Measurements from ENCODE around the gene ARHGEF10L. TPM values are rescaled to one million over a fixed set of nuclear protein-coding genes. Genes with fewer than 3 reads are reported as not detected.
"Not testable (repeated sequence)": the region's sequence is repeated elsewhere in the genome, so short reads cannot be mapped to it uniquely, and the experiment has no call there.

Gene ARHGEF10L
- total RNA-seq = 10 to 100 TPM; 30.0 to 61.4 (median 44.7) TPM

- Histone ChIP-seq H3K27me3 (peaks cover 0 to 22% (median 0%) of the 10 kb centered on the region in 4 donors), H3K4me3 (peak within 1 kb of the TSS; percentile 48 to 80 (median 62)), H3K27ac (peak within 1 kb of the TSS; percentile 89 to 96 (median 92)), H3K36me3 (peaks cover 0 to 8% (median 0%) of the 10 kb centered on the region in 3 donors), H3K4me1 (peaks cover 17 to 89% (median 35%) of the 10 kb centered on the region in 3 donors), H3K9me3 (no peaks in the 10 kb centered on the region)
- TF ChIP-seq POLR2A (IDR thresholded peaks at IDR 0.05) (peak in 1 of 4 donors; percentile 21), CTCF (IDR thresholded peaks at IDR 0.05) (no peak)
- intact Hi-C loops (cut with DNase I) = no loop called here
- DNase-seq = no peak
- WGBS, 2 donors = 0% methylated on average over 2 to 10 of the region's 108 CpGs
These were observed at the start of gene ARHGEF10L for GRCh38 chr1:17539477-17540254. ARHGEF10L (plus strand) TSS chr1:17539698; CDS start chr1:17580596, 40,898 bp downstream.

GRCh38 chr1:17489768-17490417, 49.6 kb upstream of the ARHGEF10L start:
- 86 to 91% methylated on average over 14 to 16 of the region's 16 CpGs for WGBS, 2 donors
- H3K4me3 ChIP-seq, H3K9me3 ChIP-seq, H3K27me3 ChIP-seq, H3K36me3 ChIP-seq, DNase-seq: not testable (repeated sequence)
- intact Hi-C loops (cut with DNase I) = loop anchor here (5.0 kb wide), 1 partner anchor 63 kb away; no protein-coding TSS in a partner anchor
- Histone ChIP-seq H3K4me1 (peaks cover 0 to 37% (median 4%) of the 10 kb centered on the region in 3 donors), H3K27ac (peak overlapping the region in 1 of 4 donors; percentile 28)

GRCh38 chr1:17490667-17491066, 48.8 kb upstream of the ARHGEF10L start:
- peaks cover 0 to 37% (median 4%) of the 10 kb centered on the region in 3 donors for H3K4me1 ChIP-seq
- intact Hi-C loops (cut with DNase I); DNase-seq; H3K36me3 ChIP-seq; H3K27me3 ChIP-seq; H3K27ac ChIP-seq; H3K4me3 ChIP-seq; H3K9me3 ChIP-seq: not testable (repeated sequence)
- 67 to 85% methylated on average over 5 to 6 of the region's 6 CpGs for WGBS, 2 donors

GRCh38 chr1:17494114-17494729, 45.3 kb upstream of the ARHGEF10L start:
- intact Hi-C loops (cut with DNase I) = no loop called here
- Histone ChIP-seq H3K27me3 (no peaks in the 10 kb centered on the region), H3K27ac (no peak overlapping the region), H3K4me3 (no peak overlapping the region), H3K9me3 (no peaks in the 10 kb centered on the region), H3K36me3 (no peaks in the 10 kb centered on the region), H3K4me1 (peaks cover 0 to 23% (median 4%) of the 10 kb centered on the region in 3 donors)
- WGBS, 2 donors = 18 to 83% methylated on average over 1 to 5 of the region's 5 CpGs
- DNase-seq = no peak
- no peak for TF ChIP-seq POLR2A (IDR thresholded peaks at IDR 0.05)
- TF ChIP-seq CTCF (IDR thresholded peaks at IDR 0.05) = peak; percentile 78 to 94 (median 83)

GRCh38 chr1:17496419-17496818, 43.1 kb upstream of the ARHGEF10L start:
- Histone ChIP-seq H3K9me3 (no peaks in the 10 kb centered on the region), H3K27me3 (no peaks in the 10 kb centered on the region), H3K36me3 (no peaks in the 10 kb centered on the region), H3K27ac (no peak overlapping the region), H3K4me1 (peaks cover 0 to 16% (median 4%) of the 10 kb centered on the region in 3 donors), H3K4me3 (no peak overlapping the region)
- WGBS, 2 donors = 67 to 81% methylated on average over 4 of the region's 4 CpGs
- DNase-seq = no peak
- TF ChIP-seq CTCF (IDR thresholded peaks at IDR 0.05) (no peak), POLR2A (IDR thresholded peaks at IDR 0.05) (no peak)
- intact Hi-C loops (cut with DNase I) = no loop called here

GRCh38 chr1:17498214-17498613, 41.3 kb upstream of the ARHGEF10L start:
- Histone ChIP-seq H3K9me3 (no peaks in the 10 kb centered on the region), H3K27ac (no peak overlapping the region), H3K27me3 (no peaks in the 10 kb centered on the region), H3K4me3 (no peak overlapping the region), H3K36me3 (no peaks in the 10 kb centered on the region), H3K4me1 (peaks cover 3 to 11% (median 6%) of the 10 kb centered on the region in 3 donors)
- WGBS, 2 donors = 36 to 37% methylated on average over 4 of the region's 4 CpGs
- TF ChIP-seq CTCF (IDR thresholded peaks at IDR 0.05) (no peak), POLR2A (IDR thresholded peaks at IDR 0.05) (no peak)
- intact Hi-C loops (cut with DNase I) = no loop called here
- no peak for DNase-seq
